Tibial artery (tissue), 4 donors: ENCODE measurements around the gene MFSD11.
A peak's percentile ranks its signal among the peaks of the same experiment; 100 is the strongest.

ENCODE experiments used
- DNase-seq, 2 donors: peaks; one replicate each; pipeline ENCODE4 v3.0.0-alpha.2; 2019
- H3K27ac ChIP-seq, 2 donors: fragments of 200-600 bp; sonication (generic) in 1 of 2; 1 replicate in 1 of 2; 2 replicates in 1 of 2; pipeline ENCODE4 v1.5.1; 2018 to 2019; ENCODE audit warnings: mild to moderate bottlenecking in 1 of 2
- H3K27me3 ChIP-seq, 2 donors: fragments of 200-600 bp; sonication (generic) in 1 of 2; one replicate each; pipeline versions ENCODE4 v1.5.1 to v1.6.0; 2016 to 2019
- H3K36me3 ChIP-seq, 3 donors: fragments of 200-600 bp; sonication (generic) in 2 of 3; one replicate each; pipeline ENCODE4 v1.5.1; 2016 to 2019; ENCODE audit warnings: mild to moderate bottlenecking in 2 of 3
- H3K4me1 ChIP-seq, 4 donors: fragments of 200-600 bp; sonication (generic) in 2 of 4; 1 replicate in 3 of 4; 2 replicates in 1 of 4; pipeline ENCODE4 v1.5.1; 2016 to 2019
- H3K4me3 ChIP-seq, 2 donors: fragments of 200-600 bp; sonication (generic) in 1 of 2; 1 replicate in 1 of 2; 2 replicates in 1 of 2; pipeline ENCODE4 v1.5.1; 2018 to 2019; ENCODE audit warnings: mild to moderate bottlenecking in 2 of 2
- H3K9me3 ChIP-seq, 3 donors: fragments of 200-600 bp; sonication (generic) in 1 of 3; one replicate each; pipeline ENCODE4 v1.5.1; 2016 to 2019
- intact Hi-C: fragments of 100-400 bp; cut with DNase I; formaldehyde crosslinking; loops from one replicate; pipeline ENCODE4 v1.15.0; 2023; ENCODE audit warnings: low total_unique reads
- TF ChIP-seq, protein P1 (sequence below), 2 experiments: fragments of 200-600 bp in 1 of 2; fragments of 450-650 bp in 1 of 2; IDR thresholded peaks; one replicate each; pipeline ENCODE4 v1.5.1; 2017 to 2019; ENCODE audit warnings: antibody characterized with exemption in 2 of 2, mild to moderate bottlenecking in 1 of 2, moderate library complexity in 1 of 2

Gene MFSD11

DNA sequence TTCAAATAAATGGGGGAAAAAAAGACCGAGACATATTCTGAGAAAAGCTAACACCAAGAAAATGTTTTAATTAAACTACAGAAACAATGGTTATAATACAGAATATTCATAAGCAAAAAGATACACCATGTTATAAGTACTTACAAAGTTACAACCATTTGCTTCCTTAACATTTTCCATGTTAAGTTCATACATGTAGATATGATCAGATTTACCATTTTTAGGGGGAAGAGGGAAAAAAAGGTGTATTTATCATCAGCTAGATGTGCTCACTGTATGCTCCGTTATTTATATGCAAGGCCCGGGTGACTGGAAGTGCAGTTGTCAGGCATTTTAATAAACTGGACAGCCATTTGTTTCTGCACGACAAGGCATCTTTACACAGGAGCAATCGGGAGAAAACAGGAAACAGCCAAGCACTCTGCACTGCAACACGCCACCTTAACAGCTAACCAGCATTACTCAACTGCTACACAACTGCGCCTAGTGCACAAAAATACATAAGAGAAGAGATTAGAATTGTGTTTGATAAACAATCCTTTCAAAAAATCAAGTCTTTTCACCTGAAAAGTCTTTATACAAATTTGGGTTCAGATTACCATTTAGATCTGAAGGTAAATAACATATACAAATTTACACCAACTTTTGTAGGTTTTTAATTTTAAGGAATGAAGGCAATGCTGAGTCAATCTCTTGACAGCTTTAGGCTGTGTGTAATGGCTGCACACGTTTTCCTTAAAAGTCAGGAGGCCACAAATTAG is 3.7 kb upstream of the MFSD11 start:
- DNase-seq = no peak
- H3K27ac ChIP-seq = peak overlapping the region; percentile 97 to 100
- intact Hi-C loops = loop anchor here (10.0 kb wide), 1 partner anchor 1219 kb away; the partner anchor contains the start of genes CASKIN2 and TSEN54
- no peaks in the 10 kb centered on the region for H3K27me3 ChIP-seq
- no peaks in the 10 kb centered on the region for H3K9me3 ChIP-seq
- H3K4me1 ChIP-seq = peaks cover 0 to 72% (median 46%) of the 10 kb centered on the region in 4 donors
- H3K36me3 ChIP-seq = peaks cover 44 to 63% (median 51%) of the 10 kb centered on the region in 3 donors
- peak overlapping the region; percentile 89 to 99 for H3K4me3 ChIP-seq
- TF ChIP-seq, protein P1, sequence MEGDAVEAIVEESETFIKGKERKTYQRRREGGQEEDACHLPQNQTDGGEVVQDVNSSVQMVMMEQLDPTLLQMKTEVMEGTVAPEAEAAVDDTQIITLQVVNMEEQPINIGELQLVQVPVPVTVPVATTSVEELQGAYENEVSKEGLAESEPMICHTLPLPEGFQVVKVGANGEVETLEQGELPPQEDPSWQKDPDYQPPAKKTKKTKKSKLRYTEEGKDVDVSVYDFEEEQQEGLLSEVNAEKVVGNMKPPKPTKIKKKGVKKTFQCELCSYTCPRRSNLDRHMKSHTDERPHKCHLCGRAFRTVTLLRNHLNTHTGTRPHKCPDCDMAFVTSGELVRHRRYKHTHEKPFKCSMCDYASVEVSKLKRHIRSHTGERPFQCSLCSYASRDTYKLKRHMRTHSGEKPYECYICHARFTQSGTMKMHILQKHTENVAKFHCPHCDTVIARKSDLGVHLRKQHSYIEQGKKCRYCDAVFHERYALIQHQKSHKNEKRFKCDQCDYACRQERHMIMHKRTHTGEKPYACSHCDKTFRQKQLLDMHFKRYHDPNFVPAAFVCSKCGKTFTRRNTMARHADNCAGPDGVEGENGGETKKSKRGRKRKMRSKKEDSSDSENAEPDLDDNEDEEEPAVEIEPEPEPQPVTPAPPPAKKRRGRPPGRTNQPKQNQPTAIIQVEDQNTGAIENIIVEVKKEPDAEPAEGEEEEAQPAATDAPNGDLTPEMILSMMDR (IDR thresholded peaks at IDR 0.05) = no peak

- DNase-seq = no peak
- TF ChIP-seq, protein P1 (IDR thresholded peaks at IDR 0.05) = no peak
- Histone ChIP-seq H3K4me3 (peak overlapping the region; percentile 89 to 99), H3K36me3 (peaks cover 44 to 62% (median 51%) of the 10 kb centered on the region in 3 donors), H3K9me3 (no peaks in the 10 kb centered on the region), H3K4me1 (peaks cover 0 to 72% (median 49%) of the 10 kb centered on the region in 4 donors), H3K27ac (peak overlapping the region; percentile 97 to 100), H3K27me3 (no peaks in the 10 kb centered on the region)
- intact Hi-C loops = loop anchor here (10.0 kb wide), 1 partner anchor 1220 kb away; the partner anchor contains the start of genes CASKIN2 and TSEN54
Measured at GRCh38 chr17:76735006-76735405, 2.9 kb upstream of the MFSD11 start.

DNA sequence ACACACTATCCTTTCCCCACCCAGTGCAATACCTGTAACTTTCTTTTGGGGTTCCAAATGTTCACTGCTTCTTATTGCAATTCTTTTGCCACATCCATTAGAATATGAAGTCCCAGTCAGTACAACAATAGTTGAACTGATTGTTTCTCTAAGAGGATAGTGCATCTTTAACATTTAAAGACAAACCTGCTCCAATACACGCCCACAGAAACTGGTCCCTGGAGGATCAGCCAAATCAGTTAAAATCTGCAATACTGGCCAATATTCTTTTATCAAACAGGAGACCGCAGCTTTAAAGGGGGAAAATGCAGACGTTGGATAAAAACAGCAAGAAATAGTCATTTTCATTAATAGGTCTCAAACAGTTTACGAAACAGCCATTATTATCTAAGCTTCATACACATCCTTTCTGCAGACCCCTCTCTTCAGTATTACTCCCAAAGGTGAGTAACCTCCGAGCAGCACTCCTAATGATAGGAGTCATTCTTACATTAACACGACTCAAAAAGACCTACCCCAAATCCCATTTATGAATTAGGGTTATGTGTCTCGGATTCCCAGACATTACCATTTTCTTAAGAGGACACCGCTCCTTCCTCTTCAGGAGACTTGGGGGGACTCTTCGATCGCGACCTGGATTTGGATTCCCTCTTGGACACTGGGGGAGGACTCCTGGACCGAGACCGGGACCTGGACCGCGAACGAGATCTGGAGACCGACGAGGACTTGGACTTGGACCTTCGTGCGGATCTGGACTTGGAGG is 2.2 kb upstream of the MFSD11 start:
- H3K4me3 ChIP-seq = peak overlapping the region; percentile 89 to 99
- peaks cover 41 to 55% (median 51%) of the 10 kb centered on the region in 3 donors for H3K36me3 ChIP-seq
- H3K9me3 ChIP-seq = no peaks in the 10 kb centered on the region
- DNase-seq = no peak
- H3K4me1 ChIP-seq = peaks cover 0 to 73% (median 50%) of the 10 kb centered on the region in 4 donors
- no peaks in the 10 kb centered on the region for H3K27me3 ChIP-seq
- TF ChIP-seq, protein P1 (IDR thresholded peaks at IDR 0.05) = no peak
- intact Hi-C loops = loop anchor here (10.0 kb wide), 1 partner anchor 1221 kb away; the partner anchor contains the start of genes CASKIN2 and TSEN54
- peak overlapping the region; percentile 97 to 100 for H3K27ac ChIP-seq

DNA sequence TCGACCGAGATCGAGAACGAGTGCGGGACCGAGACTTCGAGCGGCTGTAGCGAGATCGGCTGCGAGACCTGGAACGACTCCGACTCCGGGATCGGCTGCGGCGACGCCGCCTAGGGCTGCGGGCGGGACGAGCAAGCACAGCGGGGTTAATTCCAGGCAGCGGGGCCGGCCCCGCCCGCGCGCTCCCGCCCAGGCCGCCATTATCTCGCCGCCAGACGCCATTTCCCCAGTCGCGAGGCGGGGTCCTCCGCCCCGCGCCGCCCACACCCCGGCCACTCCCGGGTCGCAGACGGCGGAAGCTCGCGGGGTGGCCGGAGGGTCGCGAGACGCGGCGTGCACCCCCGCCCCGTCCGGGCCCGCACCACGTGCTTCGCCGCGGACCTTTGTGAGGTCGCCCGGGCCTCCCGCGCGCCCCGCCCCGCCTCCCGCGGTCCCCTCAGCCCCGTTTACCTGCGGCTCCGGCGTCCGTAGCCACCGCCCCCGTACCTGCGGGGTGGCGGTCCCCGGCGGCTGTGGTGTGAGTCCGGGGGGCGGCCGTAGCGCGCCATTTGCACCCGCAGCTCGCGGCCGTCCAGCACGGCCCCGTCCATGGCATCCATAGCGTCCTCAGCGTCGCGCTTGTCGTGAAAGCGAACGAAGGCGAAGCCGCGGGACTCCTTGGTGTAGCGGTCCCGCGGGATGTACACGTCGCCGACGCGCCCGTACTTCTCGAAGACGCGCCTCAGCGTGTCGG is 1.4 kb upstream of the MFSD11 start:
- DNase-seq = peak; percentile 61 to 87
- Histone ChIP-seq H3K4me3 (peak overlapping the region; percentile 89 to 99), H3K27me3 (no peaks in the 10 kb centered on the region), H3K36me3 (peaks cover 34 to 48% (median 44%) of the 10 kb centered on the region in 3 donors), H3K27ac (peak overlapping the region; percentile 97 to 100), H3K9me3 (no peaks in the 10 kb centered on the region), H3K4me1 (peaks cover 0 to 71% (median 52%) of the 10 kb centered on the region in 4 donors)
- intact Hi-C loops = loop anchor here (10.0 kb wide), 1 partner anchor 1222 kb away; the partner anchor contains the start of genes CASKIN2 and TSEN54
- TF ChIP-seq, protein P1 (IDR thresholded peaks at IDR 0.05) = peak in 1 of 2 experiments; percentile 15
